Measurements from ENCODE around the gene APPL2.

DNA sequence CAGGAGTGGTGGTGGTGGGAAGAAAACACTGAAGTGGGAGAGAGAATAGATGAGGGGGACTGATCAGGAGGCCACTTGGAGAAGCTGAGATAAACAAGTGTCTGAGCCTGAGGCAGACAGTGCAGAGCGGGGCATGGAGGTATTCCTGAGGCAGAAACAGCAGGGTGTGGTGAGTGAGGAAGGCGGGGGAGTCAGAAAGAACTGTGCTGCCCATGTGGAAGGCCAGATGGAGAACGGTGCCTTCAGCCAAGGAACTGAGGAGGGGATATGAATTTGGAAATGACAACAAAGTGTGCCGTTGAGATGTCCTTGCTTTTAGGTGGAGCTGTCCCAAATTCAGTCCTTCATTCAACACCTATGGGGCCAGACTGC is 13.7 kb downstream of the APPL2 start:
- TF ChIP-seq GATA2 (IDR thresholded peaks at IDR 0.05; ENCODE audit: low read depth, low read length), result no peak
- TF ChIP-seq GATA3 (IDR thresholded peaks at IDR 0.05; ENCODE audit: low read depth, low read length), result no peak
